CD4-positive, alpha-beta T cell (primary cell): Measurements from ENCODE around the gene MYL11. TPM values are rescaled to one million over a fixed set of nuclear protein-coding genes. Genes with fewer than 3 reads are reported as not detected.
"Not testable (repeated sequence)": the region's sequence is repeated elsewhere in the genome, so short reads cannot be mapped to it uniquely, and the experiment has no call there.

Source experiments
- ATAC-seq: fragments of 200-7000 bp; cut with Tn5 transposase; one replicate; pipeline ENCODE4 v1.10.0; 2022; ENCODE audit warnings: mild to moderate bottlenecking; ENCODE audit not compliant: poor library complexity
- CTCF ChIA-PET: fragments of 350-600 bp; sonication (Branson Sonifier 250); formaldehyde crosslinking; loops from one replicate; lab custom pipeline; 2021; ENCODE audit warnings: antibody characterized with exemption, inconsistent platforms; lab: Charles Lee
- POLR2A ChIA-PET: fragments of 350-600 bp; sonication (Branson Sonifier 250); formaldehyde crosslinking; loops from one replicate; lab custom pipeline; 2021; ENCODE audit warnings: antibody characterized with exemption, inconsistent platforms; lab: Charles Lee
- DNase-seq, 14 experiments: peaks; one replicate each; pipeline ENCODE4 v3.0.0-alpha.2; 2013 to 2020; ENCODE audit warnings: mixed read lengths in 2 of 14
- H3K27ac ChIP-seq, 2 donors: one replicate each; pipeline versions ENCODE4 v1.5.1 to v1.7.0; 2013; ENCODE audit warnings: low read length in 2 of 2, low read depth in 1 of 2, mild to moderate bottlenecking in 1 of 2
- H3K27me3 ChIP-seq, 2 experiments: 1 replicate in 1 of 2; 2 replicates in 1 of 2; pipeline versions ENCODE4 v1.6.1 to v1.7.0; 2013; ENCODE audit warnings: low read length in 2 of 2, control low read depth in 1 of 2, mild to moderate bottlenecking in 1 of 2, moderate library complexity in 1 of 2; ENCODE audit not compliant: insufficient read depth in 2 of 2, control insufficient read depth in 1 of 2
- H3K36me3 ChIP-seq: one replicate; pipeline ENCODE4 v1.6.1; 2013; ENCODE audit warnings: low read length, control low read depth; ENCODE audit not compliant: insufficient read depth
- H3K4me1 ChIP-seq: one replicate; pipeline ENCODE4 v1.6.1; 2013; ENCODE audit warnings: low read length, control low read depth; ENCODE audit not compliant: insufficient read depth
- H3K4me3 ChIP-seq: one replicate; pipeline ENCODE4 v1.5.1; 2013; ENCODE audit warnings: mild to moderate bottlenecking, low read length, moderate library complexity
- H3K9me3 ChIP-seq, 2 experiments: 1 replicate in 1 of 2; 2 replicates in 1 of 2; pipeline versions ENCODE4 v1.6.1 to v1.7.0; 2013; ENCODE audit warnings: low read length in 2 of 2, mild to moderate bottlenecking in 2 of 2, control low read depth in 1 of 2, moderate library complexity in 1 of 2; ENCODE audit not compliant: control insufficient read depth in 1 of 2, insufficient read depth in 1 of 2
- H3K27ac Mint-ChIP-seq: one replicate; pipeline ENCODE4 v1.8.0; 2020; ENCODE audit warnings: mixed read lengths
- H3K27me3 Mint-ChIP-seq: one replicate; pipeline ENCODE4 v1.8.0; 2021; ENCODE audit warnings: mixed read lengths
- H3K36me3 Mint-ChIP-seq: one replicate; pipeline ENCODE4 v1.8.0; 2021; ENCODE audit warnings: low read depth, mixed read lengths
- H3K4me1 Mint-ChIP-seq: one replicate; pipeline ENCODE4 v1.8.0; 2021; ENCODE audit warnings: low read depth, mixed read lengths
- H3K4me3 Mint-ChIP-seq: one replicate; pipeline ENCODE4 v1.8.0; 2020; ENCODE audit warnings: mild to moderate bottlenecking, mixed read lengths
- H3K9me3 Mint-ChIP-seq: one replicate; pipeline ENCODE4 v1.8.0; 2020; ENCODE audit warnings: mixed read lengths
- CTCF ChIP-seq: fragments of 200-600 bp; IDR thresholded peaks from one replicate; pipeline ENCODE4 v1.8.0; 2022; ENCODE audit warnings: antibody characterized with exemption, mild to moderate bottlenecking
- intact Hi-C, 2 experiments: fragments of 100-400 bp; cut with DNase I in 1 of 2; cut with micrococcal nuclease in 1 of 2; formaldehyde crosslinking; loops; one replicate each; pipeline versions ENCODE4 v1.15.1 to v1.9.0; 2023 to 2025; cut with DNase I, micrococcal nuclease
- total RNA-seq, 174 experiments: library from RNA in 2 of 174; stranded (reverse) in 2 of 174; gene quantifications; one replicate each; pipeline ENCODE4 v1.2.3 and lab custom pipeline; 2021 to 2026

Gene MYL11
- total RNA-seq, 2 experiments from 2014 or later, result 0.95 to 2.4 TPM

DNA sequence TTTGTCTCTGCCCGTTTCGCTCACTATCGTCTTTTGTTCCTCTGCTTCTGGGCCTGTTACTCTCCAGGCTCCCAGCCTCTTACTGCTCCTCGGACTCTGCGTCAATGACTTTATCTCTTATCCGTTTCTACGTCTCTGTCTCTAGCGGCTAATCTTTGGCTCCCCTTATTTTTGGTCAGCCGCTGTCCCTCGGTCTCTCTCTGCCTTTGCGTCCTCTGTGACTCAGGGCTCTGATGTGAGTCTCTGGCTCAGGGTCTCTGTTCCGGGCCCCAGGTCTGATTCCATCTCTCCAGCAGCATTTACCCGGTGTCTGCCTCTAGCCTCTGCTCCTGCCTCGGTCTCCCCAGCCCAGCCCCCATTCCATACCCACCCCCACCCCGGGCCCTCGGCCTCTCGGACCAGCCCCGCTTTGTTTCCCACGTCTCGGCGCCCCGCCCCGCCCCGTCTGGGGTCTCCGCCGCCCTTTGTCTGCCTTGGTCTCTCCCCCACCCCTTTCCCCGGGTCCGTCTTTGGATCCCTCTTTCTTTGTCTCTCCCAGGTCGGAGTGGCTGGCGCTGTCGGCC is 20.1 kb downstream of the MYL11 start:
- H3K27me3 Mint-ChIP-seq, result no peaks in the 10 kb centered on the region
- H3K9me3 Mint-ChIP-seq, result no peaks in the 10 kb centered on the region
- no peak for TF ChIP-seq CTCF
- Histone ChIP-seq H3K27ac (peak overlapping the region; percentile 34 to 56), H3K4me1 (peaks cover 39% of the 10 kb centered on the region), H3K36me3 (peaks cover 19% of the 10 kb centered on the region), H3K27me3 (no peaks in the 10 kb centered on the region), H3K4me3 (peak overlapping the region; percentile 86), H3K9me3 (no peaks in the 10 kb centered on the region)
- CTCF ChIA-PET, result interaction anchor here (0.7 to 2.6 kb wide), 6 partner anchors 8 to 24 kb away, joined by 3 to 18 read pairs (median 6); partner anchors contain the start of genes SEPTIN1, TBC1D10B and ZNF771
- peak overlapping the region; percentile 90 for H3K4me3 Mint-ChIP-seq
- ATAC-seq (no peak), DNase-seq (no peak)
- intact Hi-C loops, result loop anchor here in 1 of 2 experiments (1.0 kb wide), 1 partner anchor 11 kb away; no protein-coding TSS in a partner anchor
- peaks cover 35% of the 10 kb centered on the region for H3K4me1 Mint-ChIP-seq
- POLR2A ChIA-PET, result interaction anchor here (0.6 to 9.0 kb wide), 8 partner anchors 13 to 341 kb away, joined by 3 to 147 read pairs (median 10); partner anchors contain the start of genes SEPTIN1, TBC1D10B and ZNF771
- H3K27ac Mint-ChIP-seq, result peak overlapping the region; percentile 57
- H3K36me3 Mint-ChIP-seq, result peaks cover 9% of the 10 kb centered on the region

GRCh38 chr16:30395155-30395991 is 20.8 kb downstream of the MYL11 start, which contains the start of gene ZNF48:
Gene ZNF48, plus strand, starts transcription at chr16:30395420. Its CDS starts 375 bp downstream, at chr16:30395795.
- H3K4me3 Mint-ChIP-seq, result peak within 1 kb of the TSS; percentile 90
- H3K36me3 Mint-ChIP-seq, result peaks cover 13% of the 10 kb centered on the region
- ChIA-PET POLR2A (interaction anchor here (0.6 to 9.0 kb wide), 11 partner anchors 9 to 342 kb away, joined by 3 to 147 read pairs (median 5); partner anchors contain the start of genes SEPTIN1, TBC1D10B and ZNF771), CTCF (interaction anchor here (0.7 to 2.6 kb wide), 7 partner anchors 9 to 25 kb away, joined by 3 to 18 read pairs (median 5); partner anchors contain the start of genes SEPTIN1, TBC1D10B and ZNF771)
- H3K27me3 Mint-ChIP-seq, result no peaks in the 10 kb centered on the region
- no peak for TF ChIP-seq CTCF
- intact Hi-C loops, result loop anchor here in 1 of 2 experiments (1.0 kb wide), 1 partner anchor 12 kb away; no protein-coding TSS in a partner anchor
- peak within 1 kb of the TSS; percentile 57 for H3K27ac Mint-ChIP-seq
- H3K4me1 Mint-ChIP-seq, result peaks cover 42% of the 10 kb centered on the region
- peak within 1 kb of the TSS; percentile 34 to 56 for H3K27ac ChIP-seq
- H3K36me3 ChIP-seq, result peaks cover 19% of the 10 kb centered on the region
- peak within 1 kb of the TSS; percentile 86 for H3K4me3 ChIP-seq
- H3K4me1 ChIP-seq, result peaks cover 46% of the 10 kb centered on the region
- peak; percentile 64 for ATAC-seq
- H3K27me3 ChIP-seq, result no peaks in the 10 kb centered on the region
- H3K9me3 ChIP-seq, result no peaks in the 10 kb centered on the region
- peak in 11 of 14 experiments; percentile 45 to 80 (median 56) for DNase-seq
- H3K9me3 Mint-ChIP-seq, result no peaks in the 10 kb centered on the region

DNA sequence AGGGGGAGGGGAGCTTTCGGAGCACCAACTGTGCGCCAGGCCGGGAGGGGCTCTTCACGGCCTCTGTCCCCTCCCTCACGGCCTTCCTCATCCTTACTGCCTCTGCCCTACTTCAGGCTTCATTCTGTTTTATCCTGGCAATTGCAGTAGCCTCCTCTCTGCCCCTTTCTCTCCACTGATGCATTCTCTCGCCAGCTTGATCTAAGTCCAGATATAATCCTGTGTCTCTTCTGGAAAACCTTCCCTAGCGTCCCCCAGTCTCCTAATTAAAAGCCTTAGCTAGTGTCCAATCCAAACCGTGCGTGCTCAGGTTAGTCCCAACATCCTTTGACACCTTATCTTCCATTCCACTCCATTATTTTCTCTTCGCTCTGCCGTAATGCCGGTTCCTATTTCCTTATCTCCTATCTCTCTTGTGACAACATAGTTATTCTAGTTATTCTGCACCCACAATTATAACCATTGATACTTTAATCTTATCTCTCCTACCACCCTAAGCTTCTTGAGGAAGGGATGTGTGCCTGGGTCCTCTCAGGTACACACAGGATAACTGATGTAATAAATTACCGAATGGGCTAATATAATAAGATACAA is 21.5 kb downstream of the MYL11 start:
- Mint-ChIP-seq H3K4me1 (peaks cover 47% of the 10 kb centered on the region), H3K9me3 (no peaks in the 10 kb centered on the region), H3K27me3 (no peaks in the 10 kb centered on the region), H3K4me3 (peak overlapping the region; percentile 82), H3K27ac (peak overlapping the region; percentile 34), H3K36me3 (peaks cover 13% of the 10 kb centered on the region)
- Histone ChIP-seq H3K4me3 (peak overlapping the region; percentile 86), H3K36me3 (peaks cover 19% of the 10 kb centered on the region), H3K9me3 (no peaks in the 10 kb centered on the region), H3K27ac (peak overlapping the region; percentile 5 to 56), H3K4me1 (peaks cover 53% of the 10 kb centered on the region), H3K27me3 (no peaks in the 10 kb centered on the region)
- ChIA-PET POLR2A (interaction anchor here (0.9 to 9.0 kb wide), 8 partner anchors 10 to 211 kb away, joined by 3 to 147 read pairs (median 6); partner anchors contain the start of genes SEPTIN1 and ZNF771), CTCF (interaction anchor here (0.8 to 2.6 kb wide), 5 partner anchors 11 to 22 kb away, joined by 3 to 18 read pairs (median 3); partner anchors contain the start of genes SEPTIN1 and ZNF771)
- ATAC-seq (no peak), DNase-seq (no peak)
- intact Hi-C loops, result loop anchor here in 1 of 2 experiments (1.0 kb wide), 1 partner anchor 13 kb away; no protein-coding TSS in a partner anchor
- no peak for TF ChIP-seq CTCF

DNA sequence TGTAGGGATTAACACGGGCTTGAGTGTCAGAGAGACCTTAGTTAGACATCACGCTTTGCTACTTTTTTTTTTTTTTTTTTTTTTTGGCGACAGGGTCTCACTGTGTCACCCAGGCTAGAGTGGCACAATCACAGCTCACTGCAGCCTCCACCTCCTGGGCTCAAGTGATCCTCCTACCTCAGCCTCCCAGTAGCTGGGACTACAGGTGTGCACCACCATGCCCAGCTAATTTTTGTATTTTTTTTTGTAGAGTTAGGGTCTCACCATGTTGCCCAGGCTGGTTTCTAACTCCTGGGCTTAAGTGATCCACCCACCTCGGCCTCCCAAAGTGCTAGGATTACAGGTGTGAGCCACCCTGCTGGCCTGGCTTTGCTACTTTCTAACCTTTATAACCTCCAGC is 22.0 kb downstream of the MYL11 start:
- H3K27me3 Mint-ChIP-seq, H3K9me3 ChIP-seq, DNase-seq, ATAC-seq, intact Hi-C loops, H3K27ac ChIP-seq, H3K27me3 ChIP-seq, H3K4me3 ChIP-seq, H3K9me3 Mint-ChIP-seq: not testable (repeated sequence)
- H3K27ac Mint-ChIP-seq, result peak overlapping the region; percentile 34
- Histone ChIP-seq H3K36me3 (peaks cover 19% of the 10 kb centered on the region), H3K4me1 (peaks cover 55% of the 10 kb centered on the region)
- H3K4me1 Mint-ChIP-seq, result peaks cover 51% of the 10 kb centered on the region
- H3K36me3 Mint-ChIP-seq, result peaks cover 13% of the 10 kb centered on the region
- CTCF ChIA-PET, result interaction anchor here (0.8 to 2.6 kb wide), 2 partner anchors 13 to 14 kb away, joined by 3 to 18 read pairs; partner anchors contain the start of gene SEPTIN1
- peak overlapping the region; percentile 36 for H3K4me3 Mint-ChIP-seq
- POLR2A ChIA-PET, result interaction anchor here (0.9 to 9.0 kb wide), 6 partner anchors 10 to 74 kb away, joined by 3 to 147 read pairs (median 12); partner anchors contain the start of genes SEPTIN1 and ZNF771
